Measurements from ENCODE around the gene RNU1-3. TPM values are rescaled to one million over a fixed set of nuclear protein-coding genes. Genes with fewer than 3 reads are reported as not detected.
"Not testable (repeated sequence)": the region's sequence is repeated elsewhere in the genome, so short reads cannot be mapped to it uniquely, and the experiment has no call there.

Gene RNU1-3
- total RNA-seq, 2 experiments from 2014 or later = under 0.01 to 1,968 TPM

DNA sequence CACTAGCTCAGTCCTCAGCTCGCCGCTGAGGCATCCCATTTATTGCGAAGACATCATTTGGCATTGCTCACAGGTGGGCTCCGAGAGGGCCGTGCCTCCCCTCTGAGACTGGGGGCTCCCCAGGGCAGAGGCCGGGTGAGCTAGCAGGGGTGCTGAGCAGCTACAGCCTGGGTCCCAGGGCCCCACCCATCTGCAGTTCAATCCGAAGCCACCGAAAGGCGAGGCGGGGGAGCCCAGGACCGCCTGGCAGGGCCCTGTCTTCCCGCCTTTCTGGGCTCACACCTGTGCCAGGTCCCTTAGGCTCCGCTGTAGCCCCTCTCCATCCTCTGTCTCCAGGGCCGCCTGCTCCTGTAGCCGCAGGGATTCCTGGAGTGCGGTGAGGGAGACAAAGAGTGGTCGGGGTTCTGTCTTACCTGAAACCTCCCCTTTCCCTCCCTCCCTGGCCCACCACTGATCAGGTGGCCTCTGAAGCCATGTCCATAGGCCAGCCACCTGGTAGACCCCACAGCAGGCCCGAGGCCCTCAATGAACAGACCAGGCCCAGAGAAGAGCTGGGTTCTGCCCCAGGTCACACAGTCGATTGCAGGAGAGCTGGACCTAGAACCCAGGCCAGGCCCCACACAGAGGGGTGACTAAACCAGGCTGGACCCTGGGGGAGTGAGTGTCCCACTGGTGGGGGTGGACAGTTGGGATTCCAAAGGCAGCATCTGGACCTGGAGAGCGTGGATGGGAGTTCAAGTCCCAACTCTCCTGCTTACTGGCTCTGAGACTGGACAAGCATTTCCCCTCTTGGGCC, 35.3 kb downstream of the RNU1-3 start:
- Histone ChIP-seq H3K9me2 (ENCODE audit: insufficient read depth, low read length) (no peaks in the 10 kb centered on the region), H3K27ac (ENCODE audit: low read depth, low read length, poor library complexity, severe bottlenecking) (no peak overlapping the region), H4K20me1 (ENCODE audit: insufficient read depth, low read length) (0 out of 2 replicates have a peak, but pooled peaks cover 5% of the 10 kb centered on the region), H3K79me2 (ENCODE audit: insufficient read depth, low read depth, low read length) (no peaks in the 10 kb centered on the region), H3K36me3 (ENCODE audit: insufficient read depth, low read length) (peaks cover 53% of the 10 kb centered on the region), H3K4me1 (ENCODE audit: insufficient read depth, low read length, poor library complexity, severe bottlenecking) (no peaks in the 10 kb centered on the region), H3K4me3 (ENCODE audit: low read depth, low read length, poor library complexity, severe bottlenecking) (no peak overlapping the region), H2AFZ (ENCODE audit: low read length) (no peak overlapping the region), H3K9me3 (ENCODE audit: low read length) (no peaks in the 10 kb centered on the region), H3K4me2 (ENCODE audit: low read length) (no peak overlapping the region)
- TF ChIP-seq, protein P1, sequence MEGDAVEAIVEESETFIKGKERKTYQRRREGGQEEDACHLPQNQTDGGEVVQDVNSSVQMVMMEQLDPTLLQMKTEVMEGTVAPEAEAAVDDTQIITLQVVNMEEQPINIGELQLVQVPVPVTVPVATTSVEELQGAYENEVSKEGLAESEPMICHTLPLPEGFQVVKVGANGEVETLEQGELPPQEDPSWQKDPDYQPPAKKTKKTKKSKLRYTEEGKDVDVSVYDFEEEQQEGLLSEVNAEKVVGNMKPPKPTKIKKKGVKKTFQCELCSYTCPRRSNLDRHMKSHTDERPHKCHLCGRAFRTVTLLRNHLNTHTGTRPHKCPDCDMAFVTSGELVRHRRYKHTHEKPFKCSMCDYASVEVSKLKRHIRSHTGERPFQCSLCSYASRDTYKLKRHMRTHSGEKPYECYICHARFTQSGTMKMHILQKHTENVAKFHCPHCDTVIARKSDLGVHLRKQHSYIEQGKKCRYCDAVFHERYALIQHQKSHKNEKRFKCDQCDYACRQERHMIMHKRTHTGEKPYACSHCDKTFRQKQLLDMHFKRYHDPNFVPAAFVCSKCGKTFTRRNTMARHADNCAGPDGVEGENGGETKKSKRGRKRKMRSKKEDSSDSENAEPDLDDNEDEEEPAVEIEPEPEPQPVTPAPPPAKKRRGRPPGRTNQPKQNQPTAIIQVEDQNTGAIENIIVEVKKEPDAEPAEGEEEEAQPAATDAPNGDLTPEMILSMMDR (conservative IDR thresholded peaks at IDR 0.05; ENCODE audit: low read length) = no peak
- no peak for TF ChIP-seq EZH2phosphoT487 (IDR thresholded peaks at IDR 0.05; ENCODE audit: borderline replicate concordance, low read depth, low read length)
- DNase-seq (ENCODE audit: low spot score) = no peak
- BruUV-seq (replicated peaks) = no TSS peak
- POLR2A ChIA-PET = no interaction called here
- intact Hi-C loops (cut with micrococcal nuclease; ENCODE audit: unreplicated experiment) = no loop called here
- CTCF ChIA-PET (ENCODE audit: unreplicated experiment) = interaction anchor here (1.1 kb wide), 1 partner anchor 15 kb away, joined by 3 read pairs; no protein-coding TSS in a partner anchor

DNA sequence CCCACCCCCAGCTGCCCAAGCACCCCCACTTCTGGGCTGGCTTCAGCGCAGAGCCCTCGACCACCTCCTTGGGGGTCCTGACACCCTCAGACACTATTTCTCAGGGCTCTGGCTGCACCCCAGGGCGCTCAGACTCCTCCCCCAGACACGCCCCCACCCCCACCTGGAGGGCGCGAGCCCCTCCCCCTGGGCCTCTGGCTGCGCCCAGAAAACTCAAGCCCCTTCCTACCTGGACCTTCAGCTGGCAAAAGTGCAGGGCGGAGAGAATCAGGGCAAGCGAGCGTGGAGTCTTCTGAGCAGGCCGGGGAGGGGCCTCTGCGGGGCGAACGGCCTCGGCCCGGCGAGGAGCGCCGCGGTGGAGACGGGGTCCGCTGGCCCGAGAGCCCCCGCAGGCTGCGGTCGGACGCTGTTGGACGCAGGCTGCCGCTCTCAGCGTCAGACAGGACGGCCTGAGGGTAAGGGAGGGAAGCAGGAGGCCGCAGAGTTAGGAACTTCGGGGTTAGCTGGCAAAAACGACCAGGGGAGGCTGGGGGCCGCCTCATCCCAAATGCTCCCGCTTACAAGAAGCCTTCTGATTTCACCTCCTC, 36.0 kb downstream of the RNU1-3 start:
- Histone ChIP-seq H3K4me2 (ENCODE audit: low read length) (no peak overlapping the region), H3K4me3 (ENCODE audit: low read depth, low read length, poor library complexity, severe bottlenecking) (no peak overlapping the region), H2AFZ (ENCODE audit: low read length) (no peak overlapping the region), H3K36me3 (ENCODE audit: insufficient read depth, low read length) (peaks cover 59% of the 10 kb centered on the region), H3K9me2 (ENCODE audit: insufficient read depth, low read length) (no peaks in the 10 kb centered on the region), H4K20me1 (ENCODE audit: insufficient read depth, low read length) (0 out of 2 replicates have a peak, but pooled peaks cover 4% of the 10 kb centered on the region), H3K4me1 (ENCODE audit: insufficient read depth, low read length, poor library complexity, severe bottlenecking) (no peaks in the 10 kb centered on the region), H3K27ac (ENCODE audit: low read depth, low read length, poor library complexity, severe bottlenecking) (no peak overlapping the region), H3K9me3 (ENCODE audit: low read length) (no peaks in the 10 kb centered on the region), H3K79me2 (ENCODE audit: insufficient read depth, low read depth, low read length) (no peaks in the 10 kb centered on the region)
- BruUV-seq (replicated peaks) = no TSS peak
- CTCF ChIA-PET (ENCODE audit: unreplicated experiment) = no interaction called here
- POLR2A ChIA-PET = no interaction called here
- intact Hi-C loops (cut with micrococcal nuclease; ENCODE audit: unreplicated experiment) = no loop called here
- no peak for DNase-seq (ENCODE audit: low spot score)
- no peak for TF ChIP-seq EZH2phosphoT487 (IDR thresholded peaks at IDR 0.05; ENCODE audit: borderline replicate concordance, low read depth, low read length)
- TF ChIP-seq, protein P1 (conservative IDR thresholded peaks at IDR 0.05; ENCODE audit: low read length) = no peak

GRCh38 chr1:16629916-16630530, 36.7 kb downstream of the RNU1-3 start:
- H3K79me2 ChIP-seq (ENCODE audit: insufficient read depth, low read depth, low read length); H3K9me2 ChIP-seq (ENCODE audit: insufficient read depth, low read length); H3K4me2 ChIP-seq (ENCODE audit: low read length); H3K9me3 ChIP-seq (ENCODE audit: low read length); POLR2A ChIA-PET; DNase-seq (ENCODE audit: low spot score); H4K20me1 ChIP-seq (ENCODE audit: insufficient read depth, low read length); CTCF ChIA-PET (ENCODE audit: unreplicated experiment); BruUV-seq (replicated peaks); intact Hi-C loops (cut with micrococcal nuclease; ENCODE audit: unreplicated experiment); H3K4me1 ChIP-seq (ENCODE audit: insufficient read depth, low read length, poor library complexity, severe bottlenecking); H3K27ac ChIP-seq (ENCODE audit: low read depth, low read length, poor library complexity, severe bottlenecking); H2AFZ ChIP-seq (ENCODE audit: low read length); H3K4me3 ChIP-seq (ENCODE audit: low read depth, low read length, poor library complexity, severe bottlenecking): not testable (repeated sequence)
- H3K36me3 ChIP-seq (ENCODE audit: insufficient read depth, low read length) = peaks cover 64% of the 10 kb centered on the region

All from OCI-LY7 (cell line).